Iris pigment epithelial cell (primary cell): ENCODE measurements around the gene LILRA2.
"Not testable (repeated sequence)": the region's sequence is repeated elsewhere in the genome, so short reads cannot be mapped to it uniquely, and the experiment has no call there.

Experiments used
- DNase-seq: peaks from one replicate; pipeline ENCODE4 v3.0.0-alpha.2; 2011; ENCODE audit warnings: low read depth

LILRA2 gene

GRCh38 chr19:54571715-54572615 is 1.6 kb upstream of the LILRA2 start:
- DNase-seq: not testable (repeated sequence)

- DNase-seq: no peak
Measured at GRCh38 chr19:54572696-54573311, 786 bp upstream of the LILRA2 start.

- DNase-seq: no peak
Measured at GRCh38 chr19:54574051-54574450, 461 bp downstream of the LILRA2 start.

- no peak for DNase-seq
Measured at GRCh38 chr19:54574527-54575056, 1.0 kb downstream of the LILRA2 start.

GRCh38 chr19:54575205-54575604 is 1.6 kb downstream of the LILRA2 start:
- not testable (repeated sequence) for DNase-seq

GRCh38 chr19:54576411-54576976 is 2.9 kb downstream of the LILRA2 start:
- no peak for DNase-seq

GRCh38 chr19:54577334-54577733 is 3.7 kb downstream of the LILRA2 start:
- DNase-seq: no peak

- not testable (repeated sequence) for DNase-seq
Measured at GRCh38 chr19:54578268-54578667, 4.7 kb downstream of the LILRA2 start.

- no peak for DNase-seq
Measured at GRCh38 chr19:54586397-54586796, 12.8 kb downstream of the LILRA2 start.

- DNase-seq: no peak
Measured at GRCh38 chr19:54587026-54587425, 13.4 kb downstream of the LILRA2 start.

GRCh38 chr19:54593445-54593844 is 19.9 kb downstream of the LILRA2 start, which contains the start of gene LILRA1:
LILRA1 (plus strand) TSS chr19:54593632; CDS start chr19:54594245, 613 bp downstream.
- not testable (repeated sequence) for DNase-seq

- not testable (repeated sequence) for DNase-seq
Measured at GRCh38 chr19:54593931-54594626, 20.5 kb downstream of the LILRA2 start.

GRCh38 chr19:54594737-54595136 is 21.1 kb downstream of the LILRA2 start:
- no peak for DNase-seq

GRCh38 chr19:54595680-54596436 is 22.3 kb downstream of the LILRA2 start:
- DNase-seq: not testable (repeated sequence)

- DNase-seq: no peak
Measured at GRCh38 chr19:54600212-54600611, 26.6 kb downstream of the LILRA2 start.

- DNase-seq: no peak
Measured at GRCh38 chr19:54606230-54606629, 32.6 kb downstream of the LILRA2 start.

- no peak for DNase-seq
Measured at GRCh38 chr19:54606891-54607784, 33.5 kb downstream of the LILRA2 start.

GRCh38 chr19:54607785-54608150 is 34.2 kb downstream of the LILRA2 start:
- no peak for DNase-seq

- DNase-seq: no peak
Measured at GRCh38 chr19:54608205-54608604, 34.6 kb downstream of the LILRA2 start.

- no peak for DNase-seq
Measured at GRCh38 chr19:54608792-54609191, 35.2 kb downstream of the LILRA2 start.
